ENCODE measurements around the gene TMEM120B. TPM values are rescaled to one million over a fixed set of nuclear protein-coding genes. Genes with fewer than 3 reads are reported as not detected.
"Not testable (repeated sequence)": the region's sequence is repeated elsewhere in the genome, so short reads cannot be mapped to it uniquely, and the experiment has no call there.

Gene TMEM120B
- total RNA-seq, 5 donors from 2014 or later (not counting 1 experiment from before 2014, with no cell fraction given): 7.9 to 11.1 (median 10.3) TPM

GRCh38 chr12:121788176-121788818, 75.7 kb downstream of the TMEM120B start:
- Mint-ChIP-seq H3K36me3 (peaks cover 15% of the 10 kb centered on the region), H3K4me3 (peak overlapping the region; percentile 58 to 94 (median 73)), H3K27ac (peak overlapping the region; percentile 100), H3K9me3 (no peaks in the 10 kb centered on the region), H3K27me3 (no peaks in the 10 kb centered on the region), H3K4me1 (peaks cover 83 to 88% (median 88%) of the 10 kb centered on the region in 3 donors)
- H3K27me3 ChIP-seq (replicated peaks in 1 of 2; ENCODE audit: control insufficient read depth in 2 of 2, extremely low read depth in 1 of 2, insufficient read depth in 2 of 2, low read length in 1 of 2): no peaks in the 10 kb centered on the region
- no peaks in the 10 kb centered on the region for H3K9me3 ChIP-seq
- H3K27ac ChIP-seq (ENCODE audit: low read length): peak overlapping the region; percentile 97
- peaks cover 0 to 15% of the 10 kb centered on the region in 2 donors for H3K36me3 ChIP-seq (ENCODE audit: control insufficient read depth in 2 of 2, extremely low read depth in 1 of 2, insufficient read depth in 1 of 2, low read length in 1 of 2)
- H3K4me3 ChIP-seq (ENCODE audit: control insufficient read depth in 1 of 2, extremely low read depth in 1 of 2, low read length in 1 of 2): peak overlapping the region; percentile 25 to 58
- H3K4me1 ChIP-seq (ENCODE audit: control insufficient read depth in 1 of 2, extremely low read depth in 1 of 2, insufficient read depth in 2 of 2, low read length in 2 of 2): peaks cover 51 to 94% of the 10 kb centered on the region in 2 experiments
- POLR2A ChIA-PET: interaction anchor here (0.6 to 1.2 kb wide), 6 partner anchors 11 to 1364 kb away, joined by 3 to 13 read pairs (median 3); no protein-coding TSS in a partner anchor
- CTCF ChIA-PET: interaction anchor here (0.7 kb wide), 2 partner anchors 13 to 23 kb away, joined by 3 to 11 read pairs; no protein-coding TSS in a partner anchor
- no CpG with 5 or more reads among the region's 7 CpGs for WGBS (ENCODE audit: insufficient coverage)
- no peak for ATAC-seq (replicated peaks in 1 of 4)
- peak in 1 of 35 experiments; percentile 27 for DNase-seq

GRCh38 chr12:121789233-121789781, 76.8 kb downstream of the TMEM120B start:
- Mint-ChIP-seq H3K27ac (peak overlapping the region; percentile 100), H3K4me1 (peaks cover 75 to 82% (median 79%) of the 10 kb centered on the region in 3 donors), H3K36me3 (peaks cover 12% of the 10 kb centered on the region), H3K9me3 (no peaks in the 10 kb centered on the region), H3K4me3 (peak overlapping the region; percentile 89 to 94 (median 89)), H3K27me3 (no peaks in the 10 kb centered on the region)
- DNase-seq: peak in 11 of 35 experiments; percentile 38 to 78 (median 54)
- H3K9me3 ChIP-seq: no peaks in the 10 kb centered on the region
- H3K27me3 ChIP-seq (replicated peaks in 1 of 2; ENCODE audit: control insufficient read depth in 2 of 2, extremely low read depth in 1 of 2, insufficient read depth in 2 of 2, low read length in 1 of 2): no peaks in the 10 kb centered on the region
- H3K36me3 ChIP-seq (ENCODE audit: control insufficient read depth in 2 of 2, extremely low read depth in 1 of 2, insufficient read depth in 1 of 2, low read length in 1 of 2): peaks cover 0 to 15% of the 10 kb centered on the region in 2 donors
- peak overlapping the region; percentile 97 for H3K27ac ChIP-seq (ENCODE audit: low read length)
- peak; percentile 1 to 28 (median 20) for ATAC-seq (replicated peaks in 1 of 4)
- 0% methylated on average over 10 of the region's 13 CpGs for WGBS (ENCODE audit: insufficient coverage)
- ChIA-PET POLR2A (interaction anchor here (0.7 to 1.6 kb wide), 5 partner anchors 8 to 13 kb away, joined by 3 to 11 read pairs (median 4); no protein-coding TSS in a partner anchor), CTCF (interaction anchor here in 1 of 2 donors (0.9 to 1.9 kb wide), 8 partner anchors 10 to 103 kb away, joined by 3 to 10 read pairs (median 6); partner anchors contain the start of genes PSMD9 and TMEM120B)
- peaks cover 47 to 91% of the 10 kb centered on the region in 2 experiments for H3K4me1 ChIP-seq (ENCODE audit: control insufficient read depth in 1 of 2, extremely low read depth in 1 of 2, insufficient read depth in 2 of 2, low read length in 2 of 2)
- H3K4me3 ChIP-seq (ENCODE audit: control insufficient read depth in 1 of 2, extremely low read depth in 1 of 2, low read length in 1 of 2): peak overlapping the region; percentile 58 to 74

GRCh38 chr12:121789800-121790728, 77.5 kb downstream of the TMEM120B start:
- DNase-seq (peak; percentile 86 to 98 (median 95)), ATAC-seq (replicated peaks in 1 of 4) (peak; percentile 65 to 68 (median 66))
- no peaks in the 10 kb centered on the region for H3K27me3 Mint-ChIP-seq
- Histone ChIP-seq H3K27ac (ENCODE audit: low read length) (peak overlapping the region; percentile 97), H3K4me1 (ENCODE audit: control insufficient read depth in 1 of 2, extremely low read depth in 1 of 2, insufficient read depth in 2 of 2, low read length in 2 of 2) (peaks cover 45 to 91% of the 10 kb centered on the region in 2 experiments), H3K36me3 (ENCODE audit: control insufficient read depth in 2 of 2, extremely low read depth in 1 of 2, insufficient read depth in 1 of 2, low read length in 1 of 2) (peaks cover 0 to 12% of the 10 kb centered on the region in 2 donors), H3K27me3 (replicated peaks in 1 of 2; ENCODE audit: control insufficient read depth in 2 of 2, extremely low read depth in 1 of 2, insufficient read depth in 2 of 2, low read length in 1 of 2) (no peaks in the 10 kb centered on the region), H3K9me3 (no peaks in the 10 kb centered on the region), H3K4me3 (ENCODE audit: control insufficient read depth in 1 of 2, extremely low read depth in 1 of 2, low read length in 1 of 2) (peak overlapping the region; percentile 58 to 74)
- H3K27ac Mint-ChIP-seq: peak overlapping the region; percentile 100
- H3K9me3 Mint-ChIP-seq: no peaks in the 10 kb centered on the region
- H3K36me3 Mint-ChIP-seq: peaks cover 9% of the 10 kb centered on the region
- H3K4me3 Mint-ChIP-seq: peak overlapping the region; percentile 89 to 94 (median 89)
- ChIA-PET CTCF (interaction anchor here in 1 of 2 donors (0.5 to 1.9 kb wide), 9 partner anchors 9 to 104 kb away, joined by 3 to 10 read pairs (median 6); partner anchors contain the start of genes PSMD9 and TMEM120B), POLR2A (interaction anchor here (0.5 to 1.6 kb wide), 7 partner anchors 8 to 21 kb away, joined by 3 to 11 read pairs (median 4); no protein-coding TSS in a partner anchor)
- peaks cover 75 to 82% (median 79%) of the 10 kb centered on the region in 3 donors for H3K4me1 Mint-ChIP-seq
- 15% methylated on average over 22 of the region's 28 CpGs for WGBS (ENCODE audit: insufficient coverage)

GRCh38 chr12:121790785-121791184, 78.2 kb downstream of the TMEM120B start:
- ChIA-PET CTCF (interaction anchor here (0.6 to 1.9 kb wide), 4 partner anchors 13 to 79 kb away, joined by 3 to 8 read pairs (median 5); partner anchors contain the start of gene TMEM120B (in 1 of the 2)), POLR2A (interaction anchor here (0.6 to 1.6 kb wide), 4 partner anchors 10 to 131 kb away, joined by 3 to 8 read pairs (median 5); no protein-coding TSS in a partner anchor)
- Mint-ChIP-seq H3K4me1 (peaks cover 77 to 81% (median 79%) of the 10 kb centered on the region in 3 donors), H3K27ac (peak overlapping the region; percentile 100), H3K4me3 (peak overlapping the region; percentile 89 to 94 (median 94)), H3K36me3 (peaks cover 11% of the 10 kb centered on the region)
- Histone ChIP-seq H3K4me1 (ENCODE audit: control insufficient read depth in 1 of 2, extremely low read depth in 1 of 2, insufficient read depth in 2 of 2, low read length in 2 of 2) (peaks cover 45 to 91% of the 10 kb centered on the region in 2 experiments), H3K27ac (ENCODE audit: low read length) (peak overlapping the region; percentile 97), H3K4me3 (ENCODE audit: control insufficient read depth in 1 of 2, extremely low read depth in 1 of 2, low read length in 1 of 2) (peak overlapping the region; percentile 58 to 71), H3K36me3 (ENCODE audit: control insufficient read depth in 2 of 2, extremely low read depth in 1 of 2, insufficient read depth in 1 of 2, low read length in 1 of 2) (peaks cover 4 to 19% of the 10 kb centered on the region in 2 donors)
- H3K27me3 Mint-ChIP-seq; ATAC-seq (replicated peaks in 1 of 4); H3K27me3 ChIP-seq (replicated peaks in 1 of 2; ENCODE audit: control insufficient read depth in 2 of 2, extremely low read depth in 1 of 2, insufficient read depth in 2 of 2, low read length in 1 of 2); H3K9me3 ChIP-seq; DNase-seq; H3K9me3 Mint-ChIP-seq: not testable (repeated sequence)
- WGBS (ENCODE audit: insufficient coverage): 55% methylated on average over 4 of the region's 8 CpGs

GRCh38 chr12:121791671-121792551, 79.4 kb downstream of the TMEM120B start:
- H3K36me3 Mint-ChIP-seq: peaks cover 10% of the 10 kb centered on the region
- peak overlapping the region; percentile 89 to 94 (median 94) for H3K4me3 Mint-ChIP-seq
- H3K27ac Mint-ChIP-seq: peak overlapping the region; percentile 100
- H3K27me3 ChIP-seq (replicated peaks in 1 of 2; ENCODE audit: control insufficient read depth in 2 of 2, extremely low read depth in 1 of 2, insufficient read depth in 2 of 2, low read length in 1 of 2): no peaks in the 10 kb centered on the region
- no peaks in the 10 kb centered on the region for H3K27me3 Mint-ChIP-seq
- peak overlapping the region; percentile 97 for H3K27ac ChIP-seq (ENCODE audit: low read length)
- DNase-seq: peak in 3 of 35 experiments; percentile 32 to 64 (median 37)
- ChIA-PET POLR2A (interaction anchor here (0.6 to 1.8 kb wide), 6 partner anchors 11 to 120 kb away, joined by 3 to 7 read pairs (median 3); no protein-coding TSS in a partner anchor), CTCF (interaction anchor here (0.7 to 7.9 kb wide), 9 partner anchors 10 to 105 kb away, joined by 3 to 344 read pairs (median 5); partner anchors contain the start of gene SETD1B (in 1 of the 2))
- H3K4me3 ChIP-seq (ENCODE audit: control insufficient read depth in 1 of 2, extremely low read depth in 1 of 2, low read length in 1 of 2): peak overlapping the region; percentile 95 to 98
- no peaks in the 10 kb centered on the region for H3K9me3 Mint-ChIP-seq
- peaks cover 69 to 75% (median 73%) of the 10 kb centered on the region in 3 donors for H3K4me1 Mint-ChIP-seq
- H3K4me1 ChIP-seq (ENCODE audit: control insufficient read depth in 1 of 2, extremely low read depth in 1 of 2, insufficient read depth in 2 of 2, low read length in 2 of 2): peaks cover 39 to 90% of the 10 kb centered on the region in 2 experiments
- peaks cover 4 to 23% of the 10 kb centered on the region in 2 donors for H3K36me3 ChIP-seq (ENCODE audit: control insufficient read depth in 2 of 2, extremely low read depth in 1 of 2, insufficient read depth in 1 of 2, low read length in 1 of 2)
- H3K9me3 ChIP-seq: no peaks in the 10 kb centered on the region
- 0% methylated on average over 2 of the region's 14 CpGs for WGBS (ENCODE audit: insufficient coverage)
- ATAC-seq (replicated peaks in 1 of 4): no peak
